NOMO-1 (cell line): ENCODE measurements around the gene CD99L2.

Experiments used
- DNase-seq, 2 experiments: peaks; one replicate each; lab custom pipeline; 2025; ENCODE audit not compliant: unreplicated experiment in 2 of 2; lab: John Stamatoyannopoulos, UW

CD99L2 gene

GRCh38 chrX:150813922-150814321 is 84.5 kb downstream of the CD99L2 start:
- DNase-seq, result no peak

GRCh38 chrX:150806827-150807226 is 91.6 kb downstream of the CD99L2 start:
- DNase-seq, result no peak

GRCh38 chrX:150805736-150806135 is 92.7 kb downstream of the CD99L2 start:
- DNase-seq, result no peak

- no peak for DNase-seq
Measured at GRCh38 chrX:150792949-150793527, 105.4 kb downstream of the CD99L2 start.

- no peak for DNase-seq
Measured at GRCh38 chrX:150790021-150790420, 108.4 kb downstream of the CD99L2 start.

GRCh38 chrX:150781677-150782076 is 116.8 kb downstream of the CD99L2 start:
- no peak for DNase-seq

GRCh38 chrX:150779385-150779784 is 119.1 kb downstream of the CD99L2 start:
- DNase-seq, result no peak

GRCh38 chrX:150777328-150777992 is 121.0 kb downstream of the CD99L2 start:
- no peak for DNase-seq

GRCh38 chrX:150775569-150776350 is 122.7 kb downstream of the CD99L2 start:
- no peak for DNase-seq

- no peak for DNase-seq
Measured at GRCh38 chrX:150774798-150775568, 123.5 kb downstream of the CD99L2 start.

GRCh38 chrX:150773634-150774033 is 124.8 kb downstream of the CD99L2 start:
- no peak for DNase-seq

GRCh38 chrX:150773117-150773516 is 125.4 kb downstream of the CD99L2 start:
- DNase-seq, result no peak

GRCh38 chrX:150772150-150772970 is 126.1 kb downstream of the CD99L2 start:
- DNase-seq, result peak; percentile 5 to 30

GRCh38 chrX:150771116-150771515 is 127.4 kb downstream of the CD99L2 start:
- no peak for DNase-seq

GRCh38 chrX:150770623-150771022 is 127.8 kb downstream of the CD99L2 start:
- DNase-seq, result no peak

GRCh38 chrX:150769408-150769807 is 129.1 kb downstream of the CD99L2 start:
- no peak for DNase-seq

- no peak for DNase-seq
Measured at GRCh38 chrX:150768580-150769190, 129.8 kb downstream of the CD99L2 start.

- DNase-seq, result peak; percentile 15 to 30
Measured at GRCh38 chrX:150768132-150768485, 130.4 kb downstream of the CD99L2 start.

- peak; percentile 59 to 80 for DNase-seq
Measured at GRCh38 chrX:150767475-150768131, 130.9 kb downstream of the CD99L2 start.
